Loucy (cell line): ENCODE results near the gene KCND2.

Experiments
- CTCF ChIP-seq: fragments of 200-600 bp; sonication (generic); conservative IDR thresholded peaks from 2 replicates; pipeline ENCODE4 v1.5.1; 2014; ENCODE audit warnings: mild to moderate bottlenecking, antibody characterized with exemption, low read length
- EZH2phosphoT487 ChIP-seq: fragments of 200-600 bp; IDR thresholded peaks from 2 replicates; pipeline ENCODE4 v1.6.1; 2018; ENCODE audit warnings: antibody characterized with exemption, mild to moderate bottlenecking, moderate library complexity, borderline replicate concordance

GRCh38 chr7:120456699-120457098 is 183.7 kb downstream of the KCND2 start:
- no peak for TF ChIP-seq CTCF
- TF ChIP-seq EZH2phosphoT487 = no peak
